Stomach (tissue), 4 donors: Measurements from ENCODE around the gene MUC16.

ENCODE experiments used
- CTCF ChIP-seq, 7 experiments: fragments of 450-650 bp in 4 of 7; fragments of 200-600 bp in 3 of 7; sonication (generic) in 3 of 7; IDR thresholded peaks; one replicate each; pipeline ENCODE4 v1.5.1; 2016 to 2019; ENCODE audit warnings: antibody characterized with exemption in 7 of 7, control low read depth in 2 of 7, mild to moderate bottlenecking in 1 of 7
- POLR2A ChIP-seq, 4 donors: fragments of 450-650 bp; IDR thresholded peaks; one replicate each; pipeline ENCODE4 v1.6.1; 2016; ENCODE audit warnings: antibody characterized with exemption in 4 of 4, control low read depth in 2 of 4, mild to moderate bottlenecking in 1 of 4, moderate library complexity in 1 of 4

- no peak for TF ChIP-seq POLR2A (IDR thresholded peaks at IDR 0.05)
- no peak for TF ChIP-seq CTCF (IDR thresholded peaks at IDR 0.05)
Observed at GRCh38 chr19:8986296-8986695, 23.9 kb downstream of the MUC16 start.
